K562 (cell line): ENCODE measurements around the gene CLK4. TPM values are rescaled to one million over a fixed set of nuclear protein-coding genes. Genes with fewer than 3 reads are reported as not detected.

Experiments
- ATAC-seq: fragments of 200-7000 bp; cut with Tn5 transposase; 3 replicates; pipeline ENCODE4 v1.9.1; 2020; ENCODE audit warnings: moderate library complexity
- Bru-seq: library from RNA; stranded (reverse); fragments of 400-500 nt; gene quantifications from one replicate; lab custom pipeline; 2021; lab: Mats Ljungman, UMichigan
- BruChase-seq, 2 experiments: library from RNA; stranded (reverse); fragments of 400-500 nt; gene quantifications; one replicate each; lab custom pipeline; 2021; lab: Mats Ljungman, UMichigan
- BruUV-seq: library from RNA; stranded (reverse); fragments of 400-500 nt; replicated peaks from 2 replicates; lab custom pipeline; 2021; lab: Mats Ljungman, UMichigan
- CTCF ChIA-PET: fragments of 300-600 bp; formaldehyde crosslinking; extraction: SDS; loops from one replicate; lab custom pipeline; 2021; ENCODE audit warnings: low intra/inter-chr PET ratio; lab: Yijun Ruan, JAX
- POLR2A ChIA-PET: fragments of 300-600, 350-650 bp; sonication (Branson Sonifier 250); formaldehyde crosslinking; extraction: SDS; loops from one replicate; lab custom pipeline; 2021; ENCODE audit warnings: antibody characterized with exemption, inconsistent platforms; lab: Yijun Ruan, JAX
- DNase-seq, 4 experiments: peaks; one replicate each; pipeline versions ENCODE4 v3.0.0 to v3.0.0-alpha.2; 2011 to 2018; ENCODE audit warnings: low spot score in 3 of 4, mixed read lengths in 3 of 4; ENCODE audit errors: extremely low read depth in 1 of 4
- FAIRE-seq: peaks from 2 replicates; lab custom pipeline; 2011; peaks lifted over from hg19 to GRCh38; lab: Jason Lieb, UNC
- H2AFZ ChIP-seq: 2 replicates; pipeline ENCODE4 v1.6.0; 2011; ENCODE audit warnings: low read depth, low read length, control low read depth, inconsistent platforms
- H3K27ac ChIP-seq: fragments of 200-600 bp; 3 replicates; pipeline ENCODE4 v1.8.0; 2011; ENCODE audit warnings: low read depth, mild to moderate bottlenecking, control low read depth, inconsistent platforms, low read length, moderate library complexity, mixed read lengths; ENCODE audit errors: extremely low read depth
- H3K27me3 ChIP-seq, 2 experiments: fragments of 300-600 bp in 1 of 2; 2 replicates in 1 of 2; 3 replicates in 1 of 2; pipeline versions ENCODE4 v1.6.0 to v1.8.0; 2011; ENCODE audit warnings: inconsistent platforms in 2 of 2, low read length in 2 of 2, mild to moderate bottlenecking in 1 of 2, mixed read lengths in 1 of 2, moderate library complexity in 1 of 2; ENCODE audit not compliant: control insufficient read depth in 2 of 2, insufficient read depth in 2 of 2
- H3K36me3 ChIP-seq: fragments of 300-600 bp; 3 replicates; pipeline ENCODE4 v1.8.0; 2011; ENCODE audit warnings: mild to moderate bottlenecking, low read length, inconsistent platforms; ENCODE audit not compliant: control insufficient read depth, insufficient read depth
- H3K4me1 ChIP-seq, 2 experiments: fragments of 200-600 bp in 1 of 2; replicated peaks in 1 of 2; 2 replicates in 1 of 2; 3 replicates in 1 of 2; pipeline versions ENCODE4 v1.5.1 to v1.8.0; 2011; ENCODE audit warnings: inconsistent platforms in 2 of 2, low read length in 2 of 2, mild to moderate bottlenecking in 1 of 2, mixed read lengths in 1 of 2, moderate library complexity in 1 of 2; ENCODE audit not compliant: control insufficient read depth in 2 of 2, insufficient read depth in 2 of 2
- H3K4me2 ChIP-seq: 2 replicates; pipeline ENCODE4 v1.6.1; 2011; ENCODE audit warnings: low read length, control low read depth, inconsistent platforms, mixed read lengths; ENCODE audit not compliant: insufficient read depth
- H3K4me3 ChIP-seq: fragments of 200-600 bp; sonication (generic), shearing (Covaris generic); 2 replicates; pipeline ENCODE4 v1.5.1; 2016; ENCODE audit warnings: control low read depth, inconsistent platforms
- H3K79me2 ChIP-seq: fragments of 200-600 bp; 3 replicates; pipeline ENCODE4 v1.8.0; 2011; ENCODE audit warnings: low read length, inconsistent platforms; ENCODE audit not compliant: control insufficient read depth, insufficient read depth
- H3K9ac ChIP-seq, 2 experiments: 2 replicates each; pipeline versions ENCODE4 v1.6.0 to v1.6.1; 2011; ENCODE audit warnings: low read depth in 2 of 2, low read length in 2 of 2, control low read depth in 1 of 2, inconsistent platforms in 1 of 2, mild to moderate bottlenecking in 1 of 2, mixed read lengths in 1 of 2; ENCODE audit not compliant: insufficient read depth in 1 of 2
- H3K9me1 ChIP-seq: one replicate; pipeline ENCODE4 v1.6.0; 2011; ENCODE audit warnings: inconsistent platforms, mild to moderate bottlenecking, low read length, moderate library complexity; ENCODE audit not compliant: control insufficient read depth, insufficient read depth
- H3K9me3 ChIP-seq: replicated peaks from 2 replicates; pipeline ENCODE4 v1.5.1; 2011; ENCODE audit warnings: low read depth, low read length, inconsistent platforms; ENCODE audit not compliant: control insufficient read depth, insufficient read depth
- H4K20me1 ChIP-seq: replicated peaks from 2 replicates; pipeline ENCODE4 v1.6.1; 2011; ENCODE audit warnings: low read length, inconsistent platforms, mixed read lengths; ENCODE audit not compliant: control insufficient read depth, insufficient read depth
- ATF1 ChIP-seq, 2 experiments: fragments of 450-650 bp in 1 of 2; IDR thresholded peaks; 2 replicates each; pipeline ENCODE4 v1.6.1; 2016; ENCODE audit warnings: missing compliant biosample characterization in 1 of 2, missing genetic modification characterization in 1 of 2
- CAMTA2 ChIP-seq: fragments of 250-450 bp; sonication (Bioruptor Pico); conservative IDR thresholded peaks from 2 replicates; pipeline ENCODE4 v1.5.1; 2022
- CBFA2T3 ChIP-seq: fragments of 450-650 bp; IDR thresholded peaks from 2 replicates; pipeline ENCODE4 v1.6.1; 2017
- KDM4B ChIP-seq, 2 experiments: fragments of 450-650 bp in 1 of 2; sonication (generic) in 1 of 2; IDR thresholded peaks; 2 replicates each; pipeline ENCODE4 v1.6.1; 2016 to 2017; ENCODE audit warnings: borderline replicate concordance in 2 of 2, antibody characterized with exemption in 1 of 2, low read depth in 1 of 2, mild to moderate bottlenecking in 1 of 2
- MYC ChIP-seq, 2 experiments: fragments of 250-450 bp in 1 of 2; sonication (Bioruptor Pico) in 1 of 2; IDR thresholded peaks; 2 replicates each; pipeline versions ENCODE4 v1.5.1 to v1.6.1; 2012 to 2021; ENCODE audit warnings: low read depth in 2 of 2, borderline replicate concordance in 1 of 2, improper control_type of control experiment in 1 of 2, low read length in 1 of 2, mild to moderate bottlenecking in 1 of 2, moderate library complexity in 1 of 2
- POLR2A ChIP-seq: fragments of 450-650 bp; conservative IDR thresholded peaks from 2 replicates; pipeline ENCODE4 v1.6.1; 2016
- RBBP5 ChIP-seq: fragments of 200-600 bp; sonication (generic); IDR thresholded peaks from 2 replicates; pipeline ENCODE4 v1.6.1; 2012; ENCODE audit warnings: borderline replicate concordance, mild to moderate bottlenecking, low read length, control low read depth, inconsistent platforms; ENCODE audit not compliant: insufficient read depth, poor library complexity, severe bottlenecking
- WGBS: fragments of 100-300 bp; shearing (Covaris generic); methylation state at CpG from one replicate; pipeline ENCODE4 v1.1.6; 2016; ENCODE audit warnings: low coverage, mixed read lengths; ENCODE audit not compliant: insufficient coverage; ENCODE audit errors: missing lambda C conversion rate; 5-methylcytosine and 5-hydroxymethylcytosine counted together
- in situ Hi-C: fragments of 300-500 bp; cut with MboI; formaldehyde crosslinking; loops from 4 replicates; pipeline ENCODE4 v1.15.0; 2018; ENCODE audit warnings: inconsistent platforms, mixed read lengths
- intact Hi-C: fragments of 100-400 bp; cut with micrococcal nuclease; formaldehyde crosslinking; loops from 2 replicates; pipeline ENCODE4 v1.14.2; 2022
- long read RNA-seq, 3 experiments: library from polyadenylated mRNA in 2 of 3; library from RNA in 1 of 3; unstranded in 2 of 3; stranded (forward) in 1 of 3; transcript quantifications; one replicate each; pipeline ENCODE4 v2.0.0, GENCODE V29; 2019 to 2022
- polyA minus RNA-seq, 3 experiments: library from RNA; depleted of rRNA, polyadenylated mRNA; stranded (reverse); fragments of >200 nt; gene quantifications; 2 replicates each; pipeline ENCODE4 v1.2.3, GENCODE V29; 2011
- polyA plus RNA-seq, 8 experiments: library from polyadenylated mRNA; depleted of rRNA in 4 of 8; stranded (reverse) in 5 of 8; unstranded in 3 of 8; fragments of >200 nt; fragmentation: Nextera tagmentation in 2 of 8; fragmentation: Illumina TruSeq in 1 of 8; extraction: Ambion mirVana in 2 of 8; extraction: Trizol in 1 of 8; gene quantifications; 2 replicates each; pipeline versions ENCODE4 v1.2.1 to v1.2.3, GENCODE V29; 2011 to 2014; ENCODE audit warnings: inconsistent platforms in 1 of 8, missing spikeins in 1 of 8
- total RNA-seq, 7 experiments: library from RNA; depleted of rRNA in 6 of 7; stranded (reverse); fragments of >200 nt in 6 of 7; fragmentation: Illumina TruSeq in 2 of 7; extraction: Trizol in 2 of 7; gene quantifications; 2 replicates each; pipeline versions ENCODE4 v1.2.1 to v1.2.3, GENCODE V29; 2011 to 2021; ENCODE audit warnings: low replicate concordance in 1 of 7
- TF ChIP-seq, protein P1 (sequence below): sonication (generic); formaldehyde crosslinking; IDR thresholded peaks from 2 replicates; pipeline ENCODE4 v1.8.0; 2022; ENCODE audit warnings: mild to moderate bottlenecking, missing genetic modification reagents

The CLK4 gene
- total RNA-seq (2011; cell fraction: chromatin; rRNA removed; ENCODE audit: low replicate concordance), result 59.0 and 147 TPM in 2 replicates
- 30.5 and 35.3 TPM in 2 replicates for total RNA-seq (2011; cell fraction: nucleolus; rRNA removed)
- 75.2 and 130 TPM in 2 replicates for total RNA-seq (2011; cell fraction: nucleoplasm; rRNA removed)
- 17.0 and 18.5 TPM in 2 replicates for total RNA-seq (2014; rRNA removed)
- 17.3 and 17.7 TPM in 2 replicates for total RNA-seq (2014; rRNA removed; fragmentation: Illumina TruSeq; extraction: Trizol)
- total RNA-seq (2015; rRNA removed; fragmentation: Illumina TruSeq; extraction: Trizol), result 20.3 and 22.6 TPM in 2 replicates
- total RNA-seq (2021), result 11.8 and 13.0 TPM in 2 replicates
- polyA plus RNA-seq (2011; rRNA removed), result 21.1 and 23.1 TPM in 2 replicates
- polyA plus RNA-seq (2011; cell fraction: cytosol; rRNA removed), result 3.1 and 7.4 TPM in 2 replicates
- 60.8 and 88.8 TPM in 2 replicates for polyA plus RNA-seq (2011; cell fraction: nucleus; rRNA removed)
- polyA plus RNA-seq (2012), result 9.0 and 9.9 TPM in 2 replicates
- 9.6 and 10.5 TPM in 2 replicates for polyA plus RNA-seq (2014; fragmentation: Illumina TruSeq; extraction: Trizol)
- polyA plus RNA-seq (2014; fragmentation: Nextera tagmentation; extraction: Ambion mirVana), result 10 to 100 TPM; 12.9 to 13.9 TPM
- 11.9 and 14.6 TPM in 2 replicates for polyA plus RNA-seq (2014; rRNA removed)
- polyA minus RNA-seq (2011; rRNA and poly(A)+ RNA removed), result 69.5 and 71.9 TPM in 2 replicates
- 6.1 and 7.1 TPM in 2 replicates for polyA minus RNA-seq (2011; cell fraction: cytosol; rRNA and poly(A)+ RNA removed)
- 71.5 and 133 TPM in 2 replicates for polyA minus RNA-seq (2011; cell fraction: nucleus; rRNA and poly(A)+ RNA removed)
- percentile 85 among the genes with signal in this experiment for Bru-seq, nascent RNA
- BruChase-seq, experiment 1, labeled RNA remaining after a 2-hour chase, result percentile 86 among the genes with signal in this experiment
- BruChase-seq, experiment 2, labeled RNA remaining after a 6-hour chase, result percentile 87 among the genes with signal in this experiment
- long read RNA-seq, experiment 1, transcript CLK4-201 (13 exons, 2,568 nt), result major isoform, 9 of 23 reads
- long read RNA-seq, experiment 1, partial matches to known transcripts, result 2 of 23 reads
- long read RNA-seq, experiment 1, other reads (novel, unspliced or antisense), result 12 of 23 reads
- long read RNA-seq, experiment 2, partial matches to known transcripts, result 1 of 5 reads
- long read RNA-seq, experiment 2, other reads (novel, unspliced or antisense), result 3 of 5 reads
- long read RNA-seq, experiment 3, transcript CLK4-201 (13 exons, 2,568 nt), result major isoform, 5 of 9 reads
- long read RNA-seq, experiment 3, partial matches to known transcripts, result 0 of 9 reads
- long read RNA-seq, experiment 3, other reads (novel, unspliced or antisense), result 3 of 9 reads

GRCh38 chr5:178626484-178627258 lies at the start of gene CLK4:
Gene CLK4 (minus strand): TSS chr5:178627050. CDS start chr5:178623416, 3,634 bp downstream.
- Histone ChIP-seq H3K9ac (peak within 1 kb of the TSS; percentile 87 to 97), H4K20me1 (no peaks in the 10 kb centered on the region), H3K4me3 (peak within 1 kb of the TSS; percentile 96), H3K79me2 (peaks cover 46% of the 10 kb centered on the region), H3K4me2 (peak within 1 kb of the TSS; percentile 98), H3K27ac (peak within 1 kb of the TSS; percentile 84), H3K9me1 (no peaks in the 10 kb centered on the region), H3K9me3 (peaks cover 4% of the 10 kb centered on the region), H3K36me3 (peaks cover 16% of the 10 kb centered on the region), H3K27me3 (peaks cover 0 to 4% of the 10 kb centered on the region in 2 experiments; a peak in 1 of 5 replicates), H2AFZ (peak within 1 kb of the TSS; percentile 98), H3K4me1 (peaks cover 4 to 5% of the 10 kb centered on the region in 2 experiments; a peak in 3 of 5 replicates)
- BruUV-seq, result TSS peak; percentile 78
- in situ Hi-C loops (no loop called here), intact Hi-C loops (loop anchor here (10.0 kb wide), 1 partner anchor 208 kb away; no protein-coding TSS in a partner anchor)
- peak; percentile 96 to 98 (median 97) for DNase-seq
- peak; percentile 90 for ATAC-seq
- 1% methylated on average over 50 of the region's 79 CpGs for WGBS
- peak; percentile 62 for FAIRE-seq
- CTCF ChIA-PET, result no interaction called here
- POLR2A ChIA-PET, result interaction anchor here (0.6 to 3.4 kb wide), 9 partner anchors 10 to 206 kb away, joined by 3 to 14 read pairs (median 5); no protein-coding TSS in a partner anchor
- TF ChIP-seq MYC (IDR thresholded peaks at IDR 0.05; ENCODE audit: low read depth, low read length), result peak; percentile 40; the same call in 1 of the 2 replicates
- no peak for TF ChIP-seq MYC (CRISPR knock-in tag; IDR thresholded peaks at IDR 0.05; ENCODE audit: borderline replicate concordance, low read depth)
- TF ChIP-seq, protein P1, sequence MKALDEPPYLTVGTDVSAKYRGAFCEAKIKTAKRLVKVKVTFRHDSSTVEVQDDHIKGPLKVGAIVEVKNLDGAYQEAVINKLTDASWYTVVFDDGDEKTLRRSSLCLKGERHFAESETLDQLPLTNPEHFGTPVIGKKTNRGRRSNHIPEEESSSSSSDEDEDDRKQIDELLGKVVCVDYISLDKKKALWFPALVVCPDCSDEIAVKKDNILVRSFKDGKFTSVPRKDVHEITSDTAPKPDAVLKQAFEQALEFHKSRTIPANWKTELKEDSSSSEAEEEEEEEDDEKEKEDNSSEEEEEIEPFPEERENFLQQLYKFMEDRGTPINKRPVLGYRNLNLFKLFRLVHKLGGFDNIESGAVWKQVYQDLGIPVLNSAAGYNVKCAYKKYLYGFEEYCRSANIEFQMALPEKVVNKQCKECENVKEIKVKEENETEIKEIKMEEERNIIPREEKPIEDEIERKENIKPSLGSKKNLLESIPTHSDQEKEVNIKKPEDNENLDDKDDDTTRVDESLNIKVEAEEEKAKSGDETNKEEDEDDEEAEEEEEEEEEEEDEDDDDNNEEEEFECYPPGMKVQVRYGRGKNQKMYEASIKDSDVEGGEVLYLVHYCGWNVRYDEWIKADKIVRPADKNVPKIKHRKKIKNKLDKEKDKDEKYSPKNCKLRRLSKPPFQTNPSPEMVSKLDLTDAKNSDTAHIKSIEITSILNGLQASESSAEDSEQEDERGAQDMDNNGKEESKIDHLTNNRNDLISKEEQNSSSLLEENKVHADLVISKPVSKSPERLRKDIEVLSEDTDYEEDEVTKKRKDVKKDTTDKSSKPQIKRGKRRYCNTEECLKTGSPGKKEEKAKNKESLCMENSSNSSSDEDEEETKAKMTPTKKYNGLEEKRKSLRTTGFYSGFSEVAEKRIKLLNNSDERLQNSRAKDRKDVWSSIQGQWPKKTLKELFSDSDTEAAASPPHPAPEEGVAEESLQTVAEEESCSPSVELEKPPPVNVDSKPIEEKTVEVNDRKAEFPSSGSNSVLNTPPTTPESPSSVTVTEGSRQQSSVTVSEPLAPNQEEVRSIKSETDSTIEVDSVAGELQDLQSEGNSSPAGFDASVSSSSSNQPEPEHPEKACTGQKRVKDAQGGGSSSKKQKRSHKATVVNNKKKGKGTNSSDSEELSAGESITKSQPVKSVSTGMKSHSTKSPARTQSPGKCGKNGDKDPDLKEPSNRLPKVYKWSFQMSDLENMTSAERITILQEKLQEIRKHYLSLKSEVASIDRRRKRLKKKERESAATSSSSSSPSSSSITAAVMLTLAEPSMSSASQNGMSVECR (CRISPR knock-in tag), result peak; percentile 84
- TF ChIP-seq RBBP5, result peak; percentile 95
- no peak for TF ChIP-seq ATF1 (CRISPR knock-in tag; IDR thresholded peaks at IDR 0.05)
- TF ChIP-seq ATF1 (tag; IDR thresholded peaks at IDR 0.05), result peak; percentile 86
- peak; percentile 95 for TF ChIP-seq POLR2A
- TF ChIP-seq KDM4B (IDR thresholded peaks at IDR 0.05; ENCODE audit: borderline replicate concordance in 2 of 2, low read depth in 1 of 2), result no peak
- TF ChIP-seq CBFA2T3, result peak; percentile 9; the same call in 1 of the 2 replicates
- no peak for TF ChIP-seq CAMTA2 (CRISPR knock-in tag)
